HepG2 (cell line): ENCODE results near the gene ANKS1B. TPM values are rescaled to one million over a fixed set of nuclear protein-coding genes. Genes with fewer than 3 reads are reported as not detected.

ENCODE experiments used
- ATAC-seq: fragments of 200-7000 bp; cut with Tn5 transposase; 3 replicates; pipeline ENCODE4 v1.9.1; 2020; ENCODE audit warnings: mild to moderate bottlenecking, moderate library complexity
- BruUV-seq: library from RNA; stranded (reverse); fragments of 400-500 nt; replicated peaks from 2 replicates; lab custom pipeline; 2021; lab: Mats Ljungman, UMichigan
- CTCF ChIA-PET: fragments of 300-600 bp; formaldehyde crosslinking; extraction: SDS; loops from one replicate; lab custom pipeline; 2021; ENCODE audit warnings: low total read pairs, inconsistent platforms, low intra/inter-chr PET ratio; lab: Yijun Ruan, JAX
- POLR2A ChIA-PET: fragments of 350-600 bp; sonication (Branson Sonifier 250); formaldehyde crosslinking; loops from one replicate; lab custom pipeline; 2020; ENCODE audit warnings: antibody characterized with exemption, inconsistent platforms; lab: Yijun Ruan, JAX
- DNase-seq: peaks from one replicate; pipeline ENCODE4 v3.0.0-alpha.2; 2015; ENCODE audit warnings: low spot score
- FAIRE-seq: peaks from 3 replicates; lab custom pipeline; 2011; peaks lifted over from hg19 to GRCh38; lab: Jason Lieb, UNC
- H2AFZ ChIP-seq: one replicate; pipeline ENCODE4 v1.6.1; 2011; ENCODE audit warnings: low read length, inconsistent platforms
- H3K27ac ChIP-seq: fragments of 300-600 bp; 3 replicates; pipeline ENCODE4 v1.8.0; 2011; ENCODE audit warnings: mixed run types, mild to moderate bottlenecking, mixed read lengths, low read length, inconsistent platforms; ENCODE audit not compliant: insufficient read depth; ENCODE audit errors: extremely low read length
- H3K27me3 ChIP-seq, 2 experiments: fragments of 200-600 bp in 1 of 2; 2 replicates in 1 of 2; 3 replicates in 1 of 2; pipeline versions ENCODE4 v1.6.0 to v1.8.0; 2011; ENCODE audit warnings: low read length in 2 of 2, mild to moderate bottlenecking in 2 of 2, moderate library complexity in 2 of 2, inconsistent platforms in 1 of 2; ENCODE audit not compliant: insufficient read depth in 2 of 2, control insufficient read depth in 1 of 2
- H3K36me3 ChIP-seq, 2 experiments: fragments of 200-600 bp in 1 of 2; replicated peaks in 1 of 2; 2 replicates in 1 of 2; 3 replicates in 1 of 2; pipeline versions ENCODE4 v1.5.1 to v1.8.0; 2011; ENCODE audit warnings: low read length in 2 of 2, inconsistent platforms in 1 of 2; ENCODE audit not compliant: insufficient read depth in 2 of 2, control insufficient read depth in 1 of 2
- H3K4me1 ChIP-seq: 2 replicates; pipeline ENCODE4 v1.5.1; 2012; ENCODE audit warnings: low read length, inconsistent platforms; ENCODE audit not compliant: insufficient read depth
- H3K4me2 ChIP-seq: 2 replicates; pipeline ENCODE4 v1.6.0; 2011; ENCODE audit warnings: low read depth, low read length, inconsistent platforms
- H3K4me3 ChIP-seq, 3 experiments: fragments of 200-600 bp in 1 of 3; sonication (generic), shearing (Covaris generic) in 1 of 3; replicated peaks in 1 of 3; 2 replicates each; pipeline ENCODE4 v1.5.1; 2011 to 2016; ENCODE audit warnings: low read length in 3 of 3, inconsistent platforms in 2 of 3, low read depth in 2 of 3, mild to moderate bottlenecking in 2 of 3, control low read depth in 1 of 3, mixed read lengths in 1 of 3; ENCODE audit not compliant: insufficient read depth in 1 of 3
- H3K79me2 ChIP-seq: one replicate; pipeline ENCODE4 v1.6.1; 2011; ENCODE audit warnings: low read length, inconsistent platforms; ENCODE audit not compliant: insufficient read depth
- H3K9ac ChIP-seq: 2 replicates; pipeline ENCODE4 v1.6.0; 2011; ENCODE audit warnings: mild to moderate bottlenecking, low read depth, low read length, inconsistent platforms; ENCODE audit not compliant: insufficient read depth
- H3K9me3 ChIP-seq: 2 replicates; pipeline ENCODE4 v1.5.1; 2012; ENCODE audit warnings: mild to moderate bottlenecking, low read length
- H4K20me1 ChIP-seq: 2 replicates; pipeline ENCODE4 v1.6.0; 2011; ENCODE audit warnings: inconsistent platforms, mild to moderate bottlenecking, low read length, moderate library complexity; ENCODE audit not compliant: insufficient read depth
- ATF6 ChIP-seq: sonication (generic); formaldehyde crosslinking; conservative IDR thresholded peaks from 2 replicates; pipeline ENCODE4 v1.4.0; 2020; ENCODE audit warnings: missing genetic modification reagents
- JARID2 ChIP-seq: sonication (generic); formaldehyde crosslinking; IDR thresholded peaks from 2 replicates; pipeline ENCODE4 v1.8.1; 2023; ENCODE audit warnings: missing genetic modification reagents, inconsistent platforms; ENCODE audit not compliant: insufficient replicate concordance
- NFIC ChIP-seq: IDR thresholded peaks from 2 replicates; pipeline ENCODE4 v1.6.1; 2012; ENCODE audit warnings: mild to moderate bottlenecking, low read length, inconsistent platforms
- PAWR ChIP-seq: sonication (generic); formaldehyde crosslinking; IDR thresholded peaks from 2 replicates; pipeline ENCODE4 v1.4.0; 2020; ENCODE audit warnings: missing genetic modification reagents, mild to moderate bottlenecking, borderline replicate concordance
- ZNF605 ChIP-seq: sonication (generic); formaldehyde crosslinking; IDR thresholded peaks from 2 replicates; pipeline ENCODE4 v1.8.0; 2022; ENCODE audit warnings: mild to moderate bottlenecking, missing genetic modification reagents
- ZNF746 ChIP-seq: sonication (generic); formaldehyde crosslinking; IDR thresholded peaks from 2 replicates; pipeline ENCODE4 v1.8.0; 2022; ENCODE audit warnings: mild to moderate bottlenecking, missing genetic modification reagents
- WGBS: methylation state at CpG from one replicate; pipeline ENCODE4 v1.1.6; 2017; ENCODE audit warnings: low lambda C conversion rate; 5-methylcytosine and 5-hydroxymethylcytosine counted together
- in situ Hi-C: cut with HindIII; loops from 2 replicates; pipeline ENCODE4 v1.10.0; 2017; ENCODE audit warnings: low pct_unique_long_range_greater_than_20kb; ENCODE audit not compliant: extremely low pct_ligation_motif_present
- intact Hi-C: fragments of 100-400 bp; cut with micrococcal nuclease; formaldehyde crosslinking; loops from one replicate; pipeline ENCODE4 v1.10.0; 2022; ENCODE audit not compliant: unreplicated experiment
- polyA plus RNA-seq, 8 experiments: library from polyadenylated mRNA; depleted of rRNA in 3 of 8; stranded (reverse) in 7 of 8; unstranded in 1 of 8; fragments of >200 nt; fragmentation: Illumina TruSeq in 4 of 8; extraction: Trizol in 4 of 8; gene quantifications; 2 replicates each; pipeline versions ENCODE4 v1.2.1 to v1.2.3, GENCODE V29; 2011 to 2016; ENCODE audit warnings: low read depth in 4 of 8, missing spikeins in 1 of 8, mixed read lengths in 1 of 8; ENCODE audit not compliant: insufficient read depth in 1 of 8
- total RNA-seq, 5 experiments: library from RNA; depleted of rRNA; stranded (reverse); fragments of >200 nt; fragmentation: Illumina TruSeq; extraction: Trizol; gene quantifications; 2 replicates each; pipeline ENCODE4 v1.2.3, GENCODE V29; 2016; ENCODE audit warnings: low read depth in 1 of 5
- TF ChIP-seq, protein P1 (sequence below): sonication (generic); formaldehyde crosslinking; IDR thresholded peaks from 2 replicates; pipeline ENCODE4 v1.4.0; 2020; ENCODE audit warnings: missing genetic modification reagents
- TF ChIP-seq, protein P2 (sequence below): sonication (generic); formaldehyde crosslinking; IDR thresholded peaks from 2 replicates; pipeline ENCODE4 v1.4.0; 2020; ENCODE audit warnings: mild to moderate bottlenecking, missing genetic modification reagents
- TF ChIP-seq, protein P3 (sequence below): sonication (generic); IDR thresholded peaks from 2 replicates; pipeline ENCODE4 v1.6.1; 2016; ENCODE audit warnings: low read depth, borderline replicate concordance

Gene ANKS1B
- total and polyA plus RNA-seq, 2 of the 13 experiments (the other 11 are each of a cell fraction or from before 2014, with no cell fraction given): 0.15 TPM; not detected in 1

GRCh38 chr12:99917711-99918402 lies 66.9 kb downstream of the ANKS1B start:
- Histone ChIP-seq H3K79me2 (no peaks in the 10 kb centered on the region), H3K27ac (no peak overlapping the region), H3K36me3 (no peaks in the 10 kb centered on the region), H3K9ac (no peak overlapping the region), H4K20me1 (no peaks in the 10 kb centered on the region)
- POLR2A ChIA-PET: no interaction called here
- no peak for TF ChIP-seq ATF6
- TF ChIP-seq, protein P1, sequence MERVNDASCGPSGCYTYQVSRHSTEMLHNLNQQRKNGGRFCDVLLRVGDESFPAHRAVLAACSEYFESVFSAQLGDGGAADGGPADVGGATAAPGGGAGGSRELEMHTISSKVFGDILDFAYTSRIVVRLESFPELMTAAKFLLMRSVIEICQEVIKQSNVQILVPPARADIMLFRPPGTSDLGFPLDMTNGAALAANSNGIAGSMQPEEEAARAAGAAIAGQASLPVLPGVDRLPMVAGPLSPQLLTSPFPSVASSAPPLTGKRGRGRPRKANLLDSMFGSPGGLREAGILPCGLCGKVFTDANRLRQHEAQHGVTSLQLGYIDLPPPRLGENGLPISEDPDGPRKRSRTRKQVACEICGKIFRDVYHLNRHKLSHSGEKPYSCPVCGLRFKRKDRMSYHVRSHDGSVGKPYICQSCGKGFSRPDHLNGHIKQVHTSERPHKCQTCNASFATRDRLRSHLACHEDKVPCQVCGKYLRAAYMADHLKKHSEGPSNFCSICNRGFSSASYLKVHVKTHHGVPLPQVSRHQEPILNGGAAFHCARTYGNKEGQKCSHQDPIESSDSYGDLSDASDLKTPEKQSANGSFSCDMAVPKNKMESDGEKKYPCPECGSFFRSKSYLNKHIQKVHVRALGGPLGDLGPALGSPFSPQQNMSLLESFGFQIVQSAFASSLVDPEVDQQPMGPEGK (CRISPR knock-in tag): no peak
- TF ChIP-seq, all 625 proteins: peak for 0
- BruUV-seq: no TSS peak
- CTCF ChIA-PET: no interaction called here
- no peaks in the 10 kb centered on the region for H3K27me3 ChIP-seq
- DNase-seq (no peak), ATAC-seq (no peak), FAIRE-seq (no peak)
- no peak overlapping the region for H2AFZ ChIP-seq
- H3K4me1 ChIP-seq: no peaks in the 10 kb centered on the region
- in situ Hi-C loops (no loop called here), intact Hi-C loops (no loop called here)
- no peaks in the 10 kb centered on the region for H3K9me3 ChIP-seq
- H3K4me3 ChIP-seq: no peak overlapping the region
- WGBS: 13% methylated on average over 4 of the region's 5 CpGs
- H3K4me2 ChIP-seq: no peak overlapping the region

DNA sequence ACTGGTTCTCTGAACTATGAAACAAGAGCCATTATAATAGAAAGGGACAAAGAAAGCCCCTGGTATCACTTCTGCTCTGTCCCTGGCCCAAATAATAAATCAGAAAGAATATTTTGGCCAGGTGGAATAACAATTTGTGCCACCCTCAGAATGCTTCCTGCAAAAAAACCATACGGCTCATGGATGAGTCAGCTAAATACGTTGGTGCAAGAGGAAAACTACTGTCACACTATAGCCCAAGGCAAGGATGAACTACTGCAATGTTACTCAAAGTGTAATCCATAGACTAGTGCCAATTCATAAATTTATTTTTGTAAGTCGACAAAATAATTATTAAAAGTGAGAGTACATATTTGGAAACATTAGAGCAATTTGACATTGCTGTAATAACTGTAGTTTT lies 68.2 kb downstream of the ANKS1B start:
- H3K4me1 ChIP-seq: no peaks in the 10 kb centered on the region
- BruUV-seq: no TSS peak
- ChIA-PET CTCF (no interaction called here), POLR2A (no interaction called here)
- no peak for DNase-seq
- intact Hi-C loops: no loop called here
- H3K36me3 ChIP-seq: no peaks in the 10 kb centered on the region
- no peak overlapping the region for H3K27ac ChIP-seq
- H3K4me2 ChIP-seq: no peak overlapping the region
- no peak for ATAC-seq
- no peak overlapping the region for H2AFZ ChIP-seq
- H3K9me3 ChIP-seq: no peaks in the 10 kb centered on the region
- WGBS: 9% methylated on average over 3 of the region's 3 CpGs
- H3K79me2 ChIP-seq: no peaks in the 10 kb centered on the region
- H3K27me3 ChIP-seq: no peaks in the 10 kb centered on the region
- no peak for FAIRE-seq
- in situ Hi-C loops: no loop called here
- no peaks in the 10 kb centered on the region for H4K20me1 ChIP-seq
- no peak overlapping the region for H3K4me3 ChIP-seq
- no peak overlapping the region for H3K9ac ChIP-seq
- TF ChIP-seq, protein P2, sequence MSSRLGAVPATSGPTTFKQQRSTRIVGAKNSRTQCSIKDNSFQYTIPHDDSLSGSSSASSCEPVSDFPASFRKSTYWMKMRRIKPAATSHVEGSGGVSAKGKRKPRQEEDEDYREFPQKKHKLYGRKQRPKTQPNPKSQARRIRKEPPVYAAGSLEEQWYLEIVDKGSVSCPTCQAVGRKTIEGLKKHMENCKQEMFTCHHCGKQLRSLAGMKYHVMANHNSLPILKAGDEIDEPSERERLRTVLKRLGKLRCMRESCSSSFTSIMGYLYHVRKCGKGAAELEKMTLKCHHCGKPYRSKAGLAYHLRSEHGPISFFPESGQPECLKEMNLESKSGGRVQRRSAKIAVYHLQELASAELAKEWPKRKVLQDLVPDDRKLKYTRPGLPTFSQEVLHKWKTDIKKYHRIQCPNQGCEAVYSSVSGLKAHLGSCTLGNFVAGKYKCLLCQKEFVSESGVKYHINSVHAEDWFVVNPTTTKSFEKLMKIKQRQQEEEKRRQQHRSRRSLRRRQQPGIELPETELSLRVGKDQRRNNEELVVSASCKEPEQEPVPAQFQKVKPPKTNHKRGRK (CRISPR knock-in tag): no peak
- TF ChIP-seq PAWR (CRISPR knock-in tag) (no peak), NFIC (no peak), ZNF605 (CRISPR knock-in tag) (no peak), JARID2 (CRISPR knock-in tag) (no peak), ZNF746 (CRISPR knock-in tag) (no peak)
- TF ChIP-seq, protein P3, sequence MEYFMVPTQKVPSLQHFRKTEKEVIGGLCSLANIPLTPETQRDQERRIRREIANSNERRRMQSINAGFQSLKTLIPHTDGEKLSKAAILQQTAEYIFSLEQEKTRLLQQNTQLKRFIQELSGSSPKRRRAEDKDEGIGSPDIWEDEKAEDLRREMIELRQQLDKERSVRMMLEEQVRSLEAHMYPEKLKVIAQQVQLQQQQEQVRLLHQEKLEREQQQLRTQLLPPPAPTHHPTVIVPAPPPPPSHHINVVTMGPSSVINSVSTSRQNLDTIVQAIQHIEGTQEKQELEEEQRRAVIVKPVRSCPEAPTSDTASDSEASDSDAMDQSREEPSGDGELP: no peak
